NCI-H446 (cell line): ENCODE results near the gene PIGT.
"Not testable (repeated sequence)": the region's sequence is repeated elsewhere in the genome, so short reads cannot be mapped to it uniquely, and the experiment has no call there.

Experiments used
- DNase-seq, 2 experiments: peaks; one replicate each; lab custom pipeline; 2025; lab: John Stamatoyannopoulos, UW

PIGT gene

DNA sequence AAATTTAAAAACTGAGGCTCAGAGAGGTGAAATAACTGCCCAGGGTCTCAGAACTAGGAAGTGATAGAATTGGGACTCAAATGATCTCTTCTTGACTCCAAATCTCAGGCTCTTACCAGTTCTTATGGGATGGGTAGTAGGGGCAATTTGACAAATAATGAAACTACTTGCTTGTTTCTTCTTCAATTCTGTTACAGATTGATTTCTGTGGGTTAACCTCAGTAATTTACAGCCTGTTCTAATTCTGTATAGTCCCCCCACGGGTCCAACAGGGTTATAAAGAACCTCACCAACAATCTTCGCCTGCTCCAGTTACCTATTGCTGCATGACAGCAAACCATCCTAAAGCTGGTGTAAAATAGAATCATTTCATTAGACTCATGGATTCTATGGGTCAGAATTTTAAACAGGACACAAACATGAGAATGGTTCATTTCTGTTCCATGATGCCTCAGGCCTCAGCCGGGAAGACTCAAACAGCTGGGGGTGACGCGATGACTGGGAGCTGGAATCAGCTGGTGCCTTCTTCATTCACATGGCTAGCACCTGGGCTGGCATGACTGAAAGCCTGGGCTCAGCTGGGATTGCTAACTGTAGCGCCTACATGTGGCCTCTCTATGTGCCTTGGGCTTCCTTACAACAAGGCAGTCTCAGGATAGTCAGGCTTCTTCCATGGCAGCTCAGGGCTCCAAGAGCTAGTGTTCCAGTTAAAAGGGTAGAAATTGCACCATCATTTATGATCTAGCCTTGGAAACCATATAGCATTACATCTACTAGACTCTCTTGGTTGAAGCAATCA is 47.0 kb downstream of the PIGT start:
- no peak for DNase-seq

DNA sequence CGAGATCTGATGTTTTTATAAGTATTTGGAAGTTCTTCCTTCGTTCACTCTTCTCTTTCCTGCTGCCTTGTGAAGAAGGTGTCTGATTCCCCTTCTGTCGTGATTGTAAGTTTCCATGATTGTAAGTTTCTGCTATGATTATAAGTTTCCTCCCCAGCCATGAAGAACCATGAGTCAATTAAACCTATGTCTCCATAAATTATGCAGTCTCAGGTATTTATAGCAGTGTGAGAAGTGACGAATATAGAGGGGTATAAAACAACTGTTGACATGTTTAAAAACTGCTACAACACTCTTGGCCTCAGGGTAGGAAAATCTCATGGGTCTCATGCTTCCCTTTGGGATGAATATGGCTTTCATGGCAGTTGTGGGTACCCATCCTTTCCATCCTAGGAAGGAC is 47.8 kb downstream of the PIGT start:
- DNase-seq: no peak

DNA sequence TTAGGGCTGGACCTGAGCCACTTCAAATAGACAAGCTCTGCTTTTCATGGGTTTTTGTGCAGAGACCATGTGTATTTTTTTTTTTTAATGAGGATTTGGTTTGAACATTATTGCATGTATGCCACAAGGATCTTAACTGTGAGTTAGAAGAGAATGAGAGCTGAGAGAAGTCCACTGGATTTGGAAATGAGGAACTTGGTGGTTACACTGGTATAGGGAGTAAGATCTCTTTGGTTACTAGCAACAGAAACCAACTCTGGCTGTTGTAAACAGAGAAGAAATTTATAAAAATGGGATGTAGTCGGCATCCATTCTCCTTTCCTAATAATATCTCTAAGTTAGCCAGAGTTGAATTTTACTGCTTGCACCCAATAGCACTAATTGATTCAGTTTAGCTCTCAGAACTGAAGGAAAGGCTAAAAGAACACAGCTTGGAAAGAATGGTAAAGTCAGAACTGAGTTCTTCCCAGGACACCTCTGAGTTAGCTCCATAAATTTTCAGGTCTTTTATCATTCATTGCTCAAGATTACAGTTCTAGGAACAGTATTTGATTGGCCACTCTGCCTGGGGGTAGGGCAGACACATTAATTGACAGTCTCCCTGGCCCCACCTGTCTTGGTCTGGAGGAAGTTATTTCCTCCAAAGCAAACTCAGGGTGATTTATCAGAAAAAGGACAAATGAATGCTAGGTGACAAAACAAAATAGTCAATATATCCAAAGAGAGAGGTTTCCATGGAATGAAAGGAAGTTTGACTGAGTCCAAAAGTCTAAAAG is 49.7 kb downstream of the PIGT start:
- no peak for DNase-seq

DNA sequence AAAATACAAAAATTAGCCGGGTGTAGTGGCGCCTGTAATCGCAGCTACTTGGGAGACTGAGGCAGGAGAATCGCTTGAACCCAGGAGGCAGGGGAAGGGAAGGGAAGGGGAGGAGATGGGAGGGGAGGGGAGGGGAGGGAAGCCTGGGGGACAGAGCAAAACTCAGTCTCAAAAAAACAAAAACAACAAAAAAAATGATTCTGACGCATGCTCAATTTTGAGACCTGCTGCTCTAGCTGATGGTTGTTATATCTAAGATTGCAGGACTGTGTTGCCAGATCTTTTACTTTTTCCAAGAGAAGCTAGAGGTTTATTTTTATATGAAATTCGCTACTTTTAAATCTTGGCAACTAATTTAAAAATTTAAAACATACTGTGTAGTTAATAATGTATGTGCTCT is 51.2 kb downstream of the PIGT start:
- no peak for DNase-seq

DNA sequence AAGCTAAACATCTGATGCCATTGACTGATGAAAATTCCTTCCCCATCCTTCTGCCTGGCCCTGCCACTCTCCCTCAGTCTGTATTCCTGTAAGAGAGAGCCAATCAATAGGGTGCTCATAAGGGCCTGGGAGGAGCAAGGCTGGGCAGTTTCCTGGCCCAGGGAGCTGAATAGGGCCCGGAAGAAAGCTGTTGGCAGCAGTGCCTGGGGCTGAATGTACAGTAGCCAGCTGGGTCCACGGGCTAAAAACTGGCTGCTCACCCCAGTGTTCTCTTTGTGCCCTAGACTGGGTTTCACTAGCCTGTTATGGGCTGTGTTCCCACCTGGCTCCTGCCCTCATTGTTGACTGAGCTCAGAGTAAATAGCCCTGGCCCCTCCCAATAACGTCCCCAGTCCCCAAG is 51.9 kb downstream of the PIGT start:
- DNase-seq: no peak

DNA sequence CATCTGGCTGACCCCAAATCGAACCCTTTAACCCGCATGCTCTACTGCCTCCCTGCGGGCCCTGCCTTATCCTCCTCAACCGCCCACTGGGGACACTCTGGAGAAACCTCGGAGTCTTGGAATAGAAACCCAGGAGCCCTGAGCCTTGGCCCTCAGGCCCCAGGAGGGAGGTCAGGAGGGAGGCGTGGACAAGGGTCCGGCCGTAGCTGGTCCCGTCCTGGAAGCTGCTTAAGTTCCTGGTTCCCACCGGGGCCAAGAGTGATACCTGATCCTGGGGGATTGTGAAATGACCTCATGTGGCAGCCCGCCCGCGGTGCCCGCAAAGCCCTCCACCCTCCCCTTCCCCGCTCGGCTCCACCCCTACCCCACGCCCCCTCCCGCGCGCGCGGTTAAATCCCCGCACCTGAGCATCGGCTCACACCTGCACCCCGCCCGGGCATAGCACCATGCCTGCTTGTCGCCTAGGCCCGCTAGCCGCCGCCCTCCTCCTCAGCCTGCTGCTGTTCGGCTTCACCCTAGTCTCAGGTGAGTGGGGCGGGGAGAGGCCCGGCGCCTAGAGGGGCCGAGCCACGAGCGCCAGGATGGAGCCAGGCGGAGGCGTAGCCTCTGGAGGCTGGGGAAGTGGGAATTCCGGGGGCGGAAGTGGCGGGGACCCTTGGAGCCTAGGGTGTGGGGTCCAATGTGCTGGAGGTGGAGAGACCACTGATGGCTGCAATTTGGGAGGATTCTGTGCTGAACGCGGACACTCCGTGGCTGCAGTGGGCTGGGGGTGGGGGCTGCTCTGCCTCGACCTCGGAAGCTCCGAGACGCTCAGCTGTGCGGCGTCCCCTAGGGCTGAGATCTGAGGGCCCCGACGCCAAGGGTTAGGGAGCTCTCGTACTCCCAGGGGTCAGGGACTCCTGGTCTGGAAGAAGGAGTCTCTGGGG is 53.7 kb downstream of the PIGT start, which contains the start of gene WFDC2:
WFDC2 (plus strand) TSS at position 418 of the 926 bp plus-strand sequence; CDS start at position 447, 29 bp downstream.
- no peak for DNase-seq

DNA sequence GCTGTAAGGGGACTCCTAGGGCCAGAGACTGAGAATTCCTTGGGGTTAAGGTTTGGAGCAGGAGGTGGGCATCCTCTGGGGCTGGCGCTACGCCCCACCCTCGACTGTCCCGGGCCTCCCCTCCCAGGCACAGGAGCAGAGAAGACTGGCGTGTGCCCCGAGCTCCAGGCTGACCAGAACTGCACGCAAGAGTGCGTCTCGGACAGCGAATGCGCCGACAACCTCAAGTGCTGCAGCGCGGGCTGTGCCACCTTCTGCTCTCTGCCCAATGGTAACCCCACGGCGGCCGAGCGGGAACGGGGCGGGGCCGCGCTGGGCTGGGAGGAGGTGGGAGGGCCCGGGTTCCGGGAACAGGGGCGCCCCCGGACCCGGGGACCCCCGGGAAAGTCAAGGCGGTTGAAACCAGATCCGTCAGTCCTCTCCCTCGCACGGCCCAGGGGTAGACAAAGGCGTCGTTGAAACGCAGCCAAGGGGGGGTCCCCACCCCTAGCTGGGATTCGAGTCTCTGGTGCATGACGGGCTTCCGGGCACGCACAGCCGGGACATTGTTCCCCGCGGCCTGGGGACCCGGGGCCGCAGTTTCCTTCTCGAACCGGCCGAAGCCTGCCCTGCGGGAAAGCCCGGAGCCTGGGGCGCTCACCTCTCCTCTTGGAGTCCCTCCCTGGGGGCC is 54.5 kb downstream of the PIGT start:
- DNase-seq: no peak

DNA sequence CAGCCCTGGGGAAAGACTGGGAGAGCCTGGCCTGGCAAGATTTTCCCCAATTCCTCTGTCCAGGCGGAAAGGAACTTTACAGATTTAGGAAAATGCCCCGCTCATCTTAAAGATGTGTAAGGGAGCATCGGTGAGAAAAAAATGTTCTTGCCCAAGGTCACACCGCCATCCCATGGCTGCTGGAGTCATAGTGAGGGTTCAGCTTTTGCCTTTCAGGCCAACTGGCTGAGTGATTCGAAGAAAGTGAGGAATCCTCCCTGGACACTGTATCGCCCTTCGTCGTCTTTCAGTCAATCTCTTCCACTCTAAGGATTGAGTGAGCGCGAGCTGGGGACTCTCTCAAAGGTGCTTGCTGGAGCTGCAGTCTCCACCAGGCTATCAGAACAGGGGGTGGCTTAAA is 55.0 kb downstream of the PIGT start:
- no peak for DNase-seq

DNA sequence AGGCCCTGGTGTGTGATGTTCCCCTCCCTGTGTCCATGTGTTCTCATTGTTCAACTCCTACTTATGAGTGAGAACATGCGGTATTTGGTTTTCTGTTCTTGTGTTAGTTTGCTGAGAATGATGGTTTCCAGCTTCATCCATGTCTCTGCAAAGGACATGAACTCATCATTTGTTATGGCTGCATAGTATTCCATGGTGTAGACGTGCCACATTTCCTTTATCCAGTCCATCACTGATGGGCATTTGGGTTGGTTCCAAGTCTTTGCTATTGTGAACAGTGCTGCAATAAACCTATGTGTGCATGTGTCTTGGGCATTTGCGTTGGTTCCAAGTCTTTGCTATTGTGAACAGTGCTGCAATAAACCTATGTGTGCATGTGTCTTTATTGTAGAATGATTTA is 56.3 kb downstream of the PIGT start:
- DNase-seq: not testable (repeated sequence)
